HepG2 (cell line): ENCODE results near the gene SLC12A3. TPM values are rescaled to one million over a fixed set of nuclear protein-coding genes. Genes with fewer than 3 reads are reported as not detected.

Experiments
- ATAC-seq: fragments of 200-7000 bp; cut with Tn5 transposase; 3 replicates; pipeline ENCODE4 v1.9.1; 2020; ENCODE audit warnings: mild to moderate bottlenecking, moderate library complexity
- BruUV-seq: library from RNA; stranded (reverse); fragments of 400-500 nt; replicated peaks from 2 replicates; lab custom pipeline; 2021; lab: Mats Ljungman, UMichigan
- CTCF ChIA-PET: fragments of 300-600 bp; formaldehyde crosslinking; extraction: SDS; loops from one replicate; lab custom pipeline; 2021; ENCODE audit warnings: low total read pairs, inconsistent platforms, low intra/inter-chr PET ratio; lab: Yijun Ruan, JAX
- POLR2A ChIA-PET: fragments of 350-600 bp; sonication (Branson Sonifier 250); formaldehyde crosslinking; loops from one replicate; lab custom pipeline; 2020; ENCODE audit warnings: antibody characterized with exemption, inconsistent platforms; lab: Yijun Ruan, JAX
- DNase-seq: peaks from one replicate; pipeline ENCODE4 v3.0.0-alpha.2; 2015; ENCODE audit warnings: low spot score
- FAIRE-seq: peaks from 3 replicates; lab custom pipeline; 2011; peaks lifted over from hg19 to GRCh38; lab: Jason Lieb, UNC
- H2AFZ ChIP-seq: one replicate; pipeline ENCODE4 v1.6.1; 2011; ENCODE audit warnings: low read length, inconsistent platforms
- H3K27ac ChIP-seq: fragments of 300-600 bp; 3 replicates; pipeline ENCODE4 v1.8.0; 2011; ENCODE audit warnings: mixed run types, mild to moderate bottlenecking, mixed read lengths, low read length, inconsistent platforms; ENCODE audit not compliant: insufficient read depth; ENCODE audit errors: extremely low read length
- H3K27me3 ChIP-seq, 2 experiments: fragments of 200-600 bp in 1 of 2; 2 replicates in 1 of 2; 3 replicates in 1 of 2; pipeline versions ENCODE4 v1.6.0 to v1.8.0; 2011; ENCODE audit warnings: low read length in 2 of 2, mild to moderate bottlenecking in 2 of 2, moderate library complexity in 2 of 2, inconsistent platforms in 1 of 2; ENCODE audit not compliant: insufficient read depth in 2 of 2, control insufficient read depth in 1 of 2
- H3K36me3 ChIP-seq, 2 experiments: fragments of 200-600 bp in 1 of 2; replicated peaks in 1 of 2; 2 replicates in 1 of 2; 3 replicates in 1 of 2; pipeline versions ENCODE4 v1.5.1 to v1.8.0; 2011; ENCODE audit warnings: low read length in 2 of 2, inconsistent platforms in 1 of 2; ENCODE audit not compliant: insufficient read depth in 2 of 2, control insufficient read depth in 1 of 2
- H3K4me1 ChIP-seq: 2 replicates; pipeline ENCODE4 v1.5.1; 2012; ENCODE audit warnings: low read length, inconsistent platforms; ENCODE audit not compliant: insufficient read depth
- H3K4me2 ChIP-seq: 2 replicates; pipeline ENCODE4 v1.6.0; 2011; ENCODE audit warnings: low read depth, low read length, inconsistent platforms
- H3K4me3 ChIP-seq, 3 experiments: fragments of 200-600 bp in 1 of 3; sonication (generic), shearing (Covaris generic) in 1 of 3; replicated peaks in 1 of 3; 2 replicates each; pipeline ENCODE4 v1.5.1; 2011 to 2016; ENCODE audit warnings: low read length in 3 of 3, inconsistent platforms in 2 of 3, low read depth in 2 of 3, mild to moderate bottlenecking in 2 of 3, control low read depth in 1 of 3, mixed read lengths in 1 of 3; ENCODE audit not compliant: insufficient read depth in 1 of 3
- H3K79me2 ChIP-seq: one replicate; pipeline ENCODE4 v1.6.1; 2011; ENCODE audit warnings: low read length, inconsistent platforms; ENCODE audit not compliant: insufficient read depth
- H3K9ac ChIP-seq: 2 replicates; pipeline ENCODE4 v1.6.0; 2011; ENCODE audit warnings: mild to moderate bottlenecking, low read depth, low read length, inconsistent platforms; ENCODE audit not compliant: insufficient read depth
- H3K9me3 ChIP-seq: 2 replicates; pipeline ENCODE4 v1.5.1; 2012; ENCODE audit warnings: mild to moderate bottlenecking, low read length
- H4K20me1 ChIP-seq: 2 replicates; pipeline ENCODE4 v1.6.0; 2011; ENCODE audit warnings: inconsistent platforms, mild to moderate bottlenecking, low read length, moderate library complexity; ENCODE audit not compliant: insufficient read depth
- CREM ChIP-seq, 2 experiments: sonication (generic) in 1 of 2; formaldehyde crosslinking in 1 of 2; IDR thresholded peaks; 2 replicates each; pipeline versions ENCODE4 v1.4.0 to v1.6.1; 2016 to 2020; ENCODE audit warnings: antibody characterized with exemption in 1 of 2, mild to moderate bottlenecking in 1 of 2, missing genetic modification reagents in 1 of 2
- E2F5 ChIP-seq: sonication (generic); formaldehyde crosslinking; conservative IDR thresholded peaks from 2 replicates; pipeline ENCODE4 v1.4.0; 2020; ENCODE audit warnings: missing genetic modification reagents
- ETV5 ChIP-seq: IDR thresholded peaks from 2 replicates; pipeline ENCODE4 v1.6.1; 2018; ENCODE audit warnings: missing biosample characterization, missing genetic modification reagents, inconsistent platforms, borderline replicate concordance
- GABPB1 ChIP-seq: IDR thresholded peaks from 2 replicates; pipeline ENCODE4 v1.6.1; 2016; ENCODE audit warnings: mild to moderate bottlenecking, missing genetic modification reagents, moderate library complexity, missing compliant biosample characterization
- HOXA7 ChIP-seq: sonication (generic); formaldehyde crosslinking; IDR thresholded peaks from 2 replicates; pipeline ENCODE4 v1.8.1; 2022; ENCODE audit warnings: mild to moderate bottlenecking, missing genetic modification reagents, moderate library complexity
- HOXD1 ChIP-seq: sonication (generic); formaldehyde crosslinking; IDR thresholded peaks from 2 replicates; pipeline ENCODE4 v1.5.0; 2020; ENCODE audit warnings: missing genetic modification reagents
- KLF11 ChIP-seq: IDR thresholded peaks from 2 replicates; pipeline ENCODE4 v1.6.1; 2016; ENCODE audit warnings: missing compliant biosample characterization
- MAFF ChIP-seq: IDR thresholded peaks from 2 replicates; pipeline ENCODE4 v1.6.1; 2011; ENCODE audit warnings: low read depth, low read length, improper control_type of control experiment
- POLR2G ChIP-seq: fragments of 200-400 bp; formaldehyde crosslinking; IDR thresholded peaks from 2 replicates; pipeline ENCODE4 v1.6.1; 2018; ENCODE audit warnings: mild to moderate bottlenecking, low read depth, low read length, moderate library complexity
- RFXAP ChIP-seq: sonication (generic); formaldehyde crosslinking; IDR thresholded peaks from 2 replicates; pipeline ENCODE4 v1.4.0; 2020; ENCODE audit warnings: missing genetic modification reagents, borderline replicate concordance
- SKIL ChIP-seq: sonication (generic); formaldehyde crosslinking; IDR thresholded peaks from 2 replicates; pipeline ENCODE4 v1.8.0; 2022; ENCODE audit warnings: missing genetic modification reagents, mild to moderate bottlenecking, moderate library complexity, borderline replicate concordance
- TBX2 ChIP-seq: sonication (generic); formaldehyde crosslinking; IDR thresholded peaks from 2 replicates; pipeline ENCODE4 v1.5.0; 2020; ENCODE audit warnings: missing genetic modification reagents, mild to moderate bottlenecking, borderline replicate concordance
- ZBTB37 ChIP-seq: sonication (generic); formaldehyde crosslinking; IDR thresholded peaks from 2 replicates; pipeline ENCODE4 v1.4.0; 2020; ENCODE audit warnings: mild to moderate bottlenecking, missing genetic modification reagents
- ZNF256 ChIP-seq: sonication (generic); formaldehyde crosslinking; conservative IDR thresholded peaks from 2 replicates; pipeline ENCODE4 v1.4.0; 2020; ENCODE audit warnings: missing genetic modification reagents
- ZNF792 ChIP-seq: IDR thresholded peaks from 2 replicates; pipeline ENCODE4 v1.6.1; 2016
- WGBS: methylation state at CpG from one replicate; pipeline ENCODE4 v1.1.6; 2017; ENCODE audit warnings: low lambda C conversion rate; 5-methylcytosine and 5-hydroxymethylcytosine counted together
- in situ Hi-C: cut with HindIII; loops from 2 replicates; pipeline ENCODE4 v1.10.0; 2017; ENCODE audit warnings: low pct_unique_long_range_greater_than_20kb; ENCODE audit not compliant: extremely low pct_ligation_motif_present
- intact Hi-C: fragments of 100-400 bp; cut with micrococcal nuclease; formaldehyde crosslinking; loops from one replicate; pipeline ENCODE4 v1.10.0; 2022; ENCODE audit not compliant: unreplicated experiment
- polyA plus RNA-seq, 8 experiments: library from polyadenylated mRNA; depleted of rRNA in 3 of 8; stranded (reverse) in 7 of 8; unstranded in 1 of 8; fragments of >200 nt; fragmentation: Illumina TruSeq in 4 of 8; extraction: Trizol in 4 of 8; gene quantifications; 2 replicates each; pipeline versions ENCODE4 v1.2.1 to v1.2.3, GENCODE V29; 2011 to 2016; ENCODE audit warnings: low read depth in 4 of 8, missing spikeins in 1 of 8, mixed read lengths in 1 of 8; ENCODE audit not compliant: insufficient read depth in 1 of 8
- total RNA-seq, 5 experiments: library from RNA; depleted of rRNA; stranded (reverse); fragments of >200 nt; fragmentation: Illumina TruSeq; extraction: Trizol; gene quantifications; 2 replicates each; pipeline ENCODE4 v1.2.3, GENCODE V29; 2016; ENCODE audit warnings: low read depth in 1 of 5

The SLC12A3 gene
- total and polyA plus RNA-seq, 2 of the 13 experiments (the other 11 are each of a cell fraction or from before 2014, with no cell fraction given), result 6.2 TPM; not detected in 1

GRCh38 chr16:56817056-56817455 is 48.0 kb upstream of the SLC12A3 start:
- in situ Hi-C loops (no loop called here), intact Hi-C loops (no loop called here)
- Histone ChIP-seq H3K9ac (no peak overlapping the region), H3K4me1 (peaks cover 71% of the 10 kb centered on the region), H3K9me3 (no peaks in the 10 kb centered on the region), H4K20me1 (no peaks in the 10 kb centered on the region), H3K4me2 (no peak overlapping the region), H3K4me3 (no peak overlapping the region), H2AFZ (no peak overlapping the region), H3K27ac (no peak overlapping the region), H3K79me2 (peaks cover 7% of the 10 kb centered on the region), H3K27me3 (no peaks in the 10 kb centered on the region), H3K36me3 (peaks cover 7 to 29% of the 10 kb centered on the region in 2 experiments)
- BruUV-seq, result no TSS peak
- FAIRE-seq (no peak), DNase-seq (no peak), ATAC-seq (no peak)
- ChIA-PET CTCF (no interaction called here), POLR2A (interaction anchor here (1.0 to 1.6 kb wide), 4 partner anchors 10 to 32 kb away, joined by 3 to 7 read pairs (median 5); no protein-coding TSS in a partner anchor)
- no peak for TF ChIP-seq GABPB1

GRCh38 chr16:56817938-56818337 is 47.1 kb upstream of the SLC12A3 start:
- ChIA-PET CTCF (no interaction called here), POLR2A (interaction anchor here (1.0 to 1.3 kb wide), 5 partner anchors 11 to 114 kb away, joined by 3 to 7 read pairs (median 3); partner anchors contain the start of gene HERPUD1)
- Histone ChIP-seq H4K20me1 (no peaks in the 10 kb centered on the region), H3K9me3 (no peaks in the 10 kb centered on the region), H3K36me3 (peaks cover 9 to 33% of the 10 kb centered on the region in 2 experiments), H2AFZ (no peak overlapping the region), H3K4me1 (peaks cover 62% of the 10 kb centered on the region), H3K9ac (no peak overlapping the region), H3K4me3 (no peak overlapping the region), H3K27ac (peak overlapping the region; percentile 46), H3K4me2 (peak overlapping the region; percentile 2; the same call in 1 of the 2 replicates), H3K79me2 (peaks cover 7% of the 10 kb centered on the region), H3K27me3 (no peaks in the 10 kb centered on the region)
- DNase-seq, result peak; percentile 74
- WGBS, result 50% methylated on average over 1 of the region's 1 CpG
- in situ Hi-C loops (no loop called here), intact Hi-C loops (no loop called here)
- no peak for FAIRE-seq
- no peak for ATAC-seq
- no TSS peak for BruUV-seq
- peak; percentile 84; the same call in 1 of the 2 replicates for TF ChIP-seq SKIL
- no peak for TF ChIP-seq POLR2G
- no peak for TF ChIP-seq E2F5 (CRISPR knock-in tag)
- TF ChIP-seq ZBTB37 (CRISPR knock-in tag), result no peak
- TF ChIP-seq ZNF792 (CRISPR knock-in tag), result peak; percentile 26; the same call in 1 of the 2 replicates
- TF ChIP-seq HOXA7 (CRISPR knock-in tag), result no peak
- TF ChIP-seq HOXD1 (CRISPR knock-in tag), result peak; percentile 97
- peak; percentile 55; the same call in 1 of the 2 replicates for TF ChIP-seq ETV5 (CRISPR knock-in tag)
- TF ChIP-seq CREM (IDR thresholded peaks at IDR 0.05), result peak; percentile 65; the same call in 1 of the 2 replicates
- no peak for TF ChIP-seq CREM (CRISPR knock-in tag; IDR thresholded peaks at IDR 0.05)
- TF ChIP-seq TBX2 (CRISPR knock-in tag), result peak; percentile 80; the same call in 1 of the 2 replicates
- no peak for TF ChIP-seq MAFF
- TF ChIP-seq ZNF256 (CRISPR knock-in tag), result no peak
- no peak for TF ChIP-seq KLF11 (CRISPR knock-in tag)
- TF ChIP-seq RFXAP (CRISPR knock-in tag), result 0 out of 2 replicates have a peak, but pooled peaks have one; percentile 25
